Dermis blood vessel endothelial cell (primary cell): ENCODE measurements around the gene PMM2. TPM values are rescaled to one million over a fixed set of nuclear protein-coding genes. Genes with fewer than 3 reads are reported as not detected.
"Not testable (repeated sequence)": the region's sequence is repeated elsewhere in the genome, so short reads cannot be mapped to it uniquely, and the experiment has no call there.

Experiments used
- DNase-seq: peaks from one replicate; pipeline ENCODE4 v3.0.0; 2010
- total RNA-seq: library from RNA; depleted of rRNA; stranded (reverse); fragments of >200 nt; gene quantifications from 2 replicates; pipeline ENCODE4 v1.2.3, GENCODE V29; 2014

Gene PMM2
- total RNA-seq, 1 donor from 2014 or later: 26.2 TPM

GRCh38 chr16:8785408-8785807 is 12.2 kb upstream of the PMM2 start:
- DNase-seq: no peak

GRCh38 chr16:8786316-8786715 is 11.3 kb upstream of the PMM2 start:
- DNase-seq: not testable (repeated sequence)

- DNase-seq: no peak
Observed at GRCh38 chr16:8788578-8789172, 9.0 kb upstream of the PMM2 start.

- DNase-seq: no peak
Observed at GRCh38 chr16:8795091-8795490, 2.5 kb upstream of the PMM2 start.

GRCh38 chr16:8795818-8796217 is 1.8 kb upstream of the PMM2 start:
- no peak for DNase-seq

GRCh38 chr16:8796469-8797363 is 923 bp upstream of the PMM2 start:
- DNase-seq: peak; percentile 27

GRCh38 chr16:8798174-8798527 is 512 bp downstream of the PMM2 start:
- DNase-seq: no peak

- no peak for DNase-seq
Observed at GRCh38 chr16:8798535-8799157, 1.0 kb downstream of the PMM2 start.

GRCh38 chr16:8801701-8802100 is 4.1 kb downstream of the PMM2 start:
- DNase-seq: no peak

GRCh38 chr16:8803733-8804132 is 6.1 kb downstream of the PMM2 start:
- not testable (repeated sequence) for DNase-seq

GRCh38 chr16:8804313-8804712 is 6.7 kb downstream of the PMM2 start:
- no peak for DNase-seq

GRCh38 chr16:8806272-8806983 is 8.8 kb downstream of the PMM2 start:
- DNase-seq: no peak

GRCh38 chr16:8807189-8807588 is 9.6 kb downstream of the PMM2 start:
- no peak for DNase-seq

- DNase-seq: no peak
Observed at GRCh38 chr16:8808009-8808408, 10.4 kb downstream of the PMM2 start.

GRCh38 chr16:8808613-8809353 is 11.1 kb downstream of the PMM2 start:
- DNase-seq: no peak

GRCh38 chr16:8812162-8812843 is 14.7 kb downstream of the PMM2 start:
- DNase-seq: no peak

GRCh38 chr16:8814095-8814806 is 16.6 kb downstream of the PMM2 start:
- DNase-seq: no peak

GRCh38 chr16:8816967-8817655 is 19.5 kb downstream of the PMM2 start:
- DNase-seq: no peak

- DNase-seq: no peak
Observed at GRCh38 chr16:8818504-8819270, 21.0 kb downstream of the PMM2 start.
